ENCODE data around the gene POLR3K.
A peak's percentile ranks its signal among the peaks of the same experiment; 100 is the strongest.

Gene POLR3K

DNA sequence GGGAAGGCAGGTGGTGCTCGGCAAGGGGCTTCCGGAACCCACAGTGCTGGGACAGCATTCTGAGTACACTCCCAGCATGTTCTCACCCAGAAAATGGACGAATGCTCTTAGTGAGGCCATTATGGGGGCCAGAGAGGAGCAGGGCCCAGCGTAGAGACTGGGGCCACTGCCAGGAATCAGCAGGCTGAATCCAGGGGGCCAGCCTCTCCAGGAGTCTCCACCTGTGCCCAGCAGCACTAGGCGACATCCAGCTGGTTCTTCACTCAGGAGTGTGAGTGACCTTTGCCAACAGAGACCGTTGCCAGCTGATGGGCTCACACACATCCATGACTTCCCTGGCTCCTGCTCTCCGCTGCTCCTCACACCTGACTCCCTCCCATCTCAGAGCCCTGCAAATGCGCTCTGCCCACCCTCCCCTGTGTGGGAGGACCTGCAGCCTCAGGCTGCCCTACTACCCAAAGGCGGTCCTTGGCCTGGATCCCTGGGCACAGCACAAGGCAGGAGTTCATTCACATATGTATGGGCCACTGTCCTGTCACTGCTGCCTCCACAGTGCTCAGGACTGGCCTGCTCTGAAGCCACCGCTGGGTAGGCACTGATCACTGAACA is 13.9 kb upstream of the POLR3K start:
- Histone ChIP-seq H3K9ac (ENCODE audit: low read length) (no peak overlapping the region), H3K27ac (ENCODE audit: low read length) (no peak overlapping the region), H3K79me2 (ENCODE audit: low read length) (no peaks in the 10 kb centered on the region)

DNA sequence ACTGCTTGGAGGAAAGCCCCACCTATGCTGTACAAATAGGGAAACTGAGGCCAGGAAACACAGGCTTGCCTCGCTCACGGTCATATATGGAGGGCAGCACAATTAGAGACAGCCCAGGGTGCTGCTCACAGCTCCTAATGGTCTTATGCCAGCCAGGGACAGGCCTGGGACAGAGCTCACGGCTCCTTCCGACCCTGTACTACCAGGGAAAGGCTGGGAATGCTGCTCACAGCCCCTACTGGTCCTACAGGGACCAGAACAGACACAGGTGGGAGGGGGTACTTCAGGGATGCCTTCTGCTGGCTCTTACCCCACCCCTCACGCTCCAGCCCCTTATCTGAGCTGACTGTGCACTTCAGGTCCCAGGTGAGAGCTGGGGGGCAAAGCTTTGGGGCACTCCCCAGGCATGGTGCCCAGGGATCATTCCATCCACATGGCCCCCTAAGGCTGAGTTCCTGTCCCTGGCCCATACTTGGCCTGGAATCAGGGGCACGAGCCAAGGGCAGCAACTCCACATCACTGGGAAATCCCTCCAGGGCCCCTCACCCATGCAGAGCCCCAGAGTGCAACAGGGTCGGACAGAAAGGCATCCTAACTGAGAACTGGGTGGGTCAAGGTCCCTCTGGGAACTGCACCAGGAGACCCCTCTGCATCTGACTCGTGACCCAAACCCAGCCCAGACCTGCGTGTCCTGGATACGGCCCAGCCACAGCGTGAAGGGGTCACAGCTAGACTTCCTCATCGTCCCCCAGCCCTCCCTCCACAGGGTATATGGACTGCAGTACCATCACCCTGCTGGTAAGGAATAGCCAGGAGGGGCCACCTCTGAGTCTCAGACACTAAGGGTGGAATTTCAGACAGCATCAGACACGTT is 13.1 kb upstream of the POLR3K start:
- Histone ChIP-seq H3K4me1 (ENCODE audit: low read length) (no peaks in the 10 kb centered on the region), H3K9ac (ENCODE audit: low read length) (no peak overlapping the region), H3K9me2 (replicated peaks; ENCODE audit: insufficient read depth, low read length) (no peaks in the 10 kb centered on the region), H3K79me2 (ENCODE audit: low read length) (no peaks in the 10 kb centered on the region), H3K9me3 (replicated peaks; ENCODE audit: insufficient read depth, low read length) (no peaks in the 10 kb centered on the region), H4K20me1 (ENCODE audit: insufficient read depth, low read length) (no peaks in the 10 kb centered on the region), H3K4me2 (ENCODE audit: low read depth, low read length) (no peak overlapping the region), H3K4me3 (ENCODE audit: low read length) (no peak overlapping the region), H2AFZ (ENCODE audit: low read length) (no peak overlapping the region), H3K27me3 (replicated peaks; ENCODE audit: insufficient read depth, low read length) (no peaks in the 10 kb centered on the region; the same call in 1 of the 2 replicates), H3K36me3 (replicated peaks; ENCODE audit: insufficient read depth, low read length) (no peaks in the 10 kb centered on the region), H3K27ac (ENCODE audit: low read length) (no peak overlapping the region), H3F3A (ENCODE audit: insufficient read depth, low read length) (no peaks in the 10 kb centered on the region)
- no peak for DNase-seq
- TF ChIP-seq, protein P1, sequence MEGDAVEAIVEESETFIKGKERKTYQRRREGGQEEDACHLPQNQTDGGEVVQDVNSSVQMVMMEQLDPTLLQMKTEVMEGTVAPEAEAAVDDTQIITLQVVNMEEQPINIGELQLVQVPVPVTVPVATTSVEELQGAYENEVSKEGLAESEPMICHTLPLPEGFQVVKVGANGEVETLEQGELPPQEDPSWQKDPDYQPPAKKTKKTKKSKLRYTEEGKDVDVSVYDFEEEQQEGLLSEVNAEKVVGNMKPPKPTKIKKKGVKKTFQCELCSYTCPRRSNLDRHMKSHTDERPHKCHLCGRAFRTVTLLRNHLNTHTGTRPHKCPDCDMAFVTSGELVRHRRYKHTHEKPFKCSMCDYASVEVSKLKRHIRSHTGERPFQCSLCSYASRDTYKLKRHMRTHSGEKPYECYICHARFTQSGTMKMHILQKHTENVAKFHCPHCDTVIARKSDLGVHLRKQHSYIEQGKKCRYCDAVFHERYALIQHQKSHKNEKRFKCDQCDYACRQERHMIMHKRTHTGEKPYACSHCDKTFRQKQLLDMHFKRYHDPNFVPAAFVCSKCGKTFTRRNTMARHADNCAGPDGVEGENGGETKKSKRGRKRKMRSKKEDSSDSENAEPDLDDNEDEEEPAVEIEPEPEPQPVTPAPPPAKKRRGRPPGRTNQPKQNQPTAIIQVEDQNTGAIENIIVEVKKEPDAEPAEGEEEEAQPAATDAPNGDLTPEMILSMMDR (IDR thresholded peaks at IDR 0.05; ENCODE audit: low read length), result no peak

More for the DNA sequence above, 13.9 kb upstream of the POLR3K start:
- Histone ChIP-seq H3K36me3 (replicated peaks; ENCODE audit: insufficient read depth, low read length) (no peaks in the 10 kb centered on the region), H3F3A (ENCODE audit: insufficient read depth, low read length) (no peaks in the 10 kb centered on the region), H3K27me3 (replicated peaks; ENCODE audit: insufficient read depth, low read length) (peaks cover 4% of the 10 kb centered on the region), H3K4me1 (ENCODE audit: low read length) (no peaks in the 10 kb centered on the region), H2AFZ (ENCODE audit: low read length) (no peak overlapping the region), H4K20me1 (ENCODE audit: insufficient read depth, low read length) (no peaks in the 10 kb centered on the region), H3K4me3 (ENCODE audit: low read length) (no peak overlapping the region), H3K9me3 (replicated peaks; ENCODE audit: insufficient read depth, low read length) (no peaks in the 10 kb centered on the region), H3K4me2 (ENCODE audit: low read depth, low read length) (no peak overlapping the region), H3K9me2 (replicated peaks; ENCODE audit: insufficient read depth, low read length) (no peaks in the 10 kb centered on the region)
- no peak for DNase-seq
- TF ChIP-seq, protein P1 (IDR thresholded peaks at IDR 0.05; ENCODE audit: low read length), result no peak
- TF ChIP-seq EZH2 (optimal IDR thresholded peaks at IDR 0.05; ENCODE audit: low read depth, low read length) (no peak), EZH2phosphoT487 (IDR thresholded peaks at IDR 0.05; ENCODE audit: low read length) (no peak)

GRCh38 chr16:65745-66144 is 12.3 kb upstream of the POLR3K start:
- Histone ChIP-seq H3K9me3 (replicated peaks; ENCODE audit: insufficient read depth, low read length) (no peaks in the 10 kb centered on the region), H4K20me1 (ENCODE audit: insufficient read depth, low read length) (no peaks in the 10 kb centered on the region), H3K27me3 (replicated peaks; ENCODE audit: insufficient read depth, low read length) (no peaks in the 10 kb centered on the region), H3K9ac (ENCODE audit: low read length) (no peak overlapping the region), H3K9me2 (replicated peaks; ENCODE audit: insufficient read depth, low read length) (no peaks in the 10 kb centered on the region), H3K4me1 (ENCODE audit: low read length) (no peaks in the 10 kb centered on the region), H3K36me3 (replicated peaks; ENCODE audit: insufficient read depth, low read length) (no peaks in the 10 kb centered on the region), H3K4me3 (ENCODE audit: low read length) (no peak overlapping the region), H2AFZ (ENCODE audit: low read length) (peak overlapping the region; percentile 1; the same call in 1 of the 2 replicates), H3K4me2 (ENCODE audit: low read depth, low read length) (no peak overlapping the region), H3F3A (ENCODE audit: insufficient read depth, low read length) (no peaks in the 10 kb centered on the region), H3K27ac (ENCODE audit: low read length) (no peak overlapping the region), H3K79me2 (ENCODE audit: low read length) (no peaks in the 10 kb centered on the region)
- TF ChIP-seq, protein P1 (IDR thresholded peaks at IDR 0.05; ENCODE audit: low read length), result peak; percentile 97
- no peak for TF ChIP-seq EZH2 (optimal IDR thresholded peaks at IDR 0.05; ENCODE audit: low read depth, low read length)
- no peak for TF ChIP-seq EZH2phosphoT487 (IDR thresholded peaks at IDR 0.05; ENCODE audit: low read length)
- DNase-seq, result peak; percentile 77
